Endothelial cell (in vitro differentiated cells): Measurements from ENCODE around the gene TGIF2. TPM values are rescaled to one million over a fixed set of nuclear protein-coding genes. Genes with fewer than 3 reads are reported as not detected.
A peak's percentile ranks its signal among the peaks of the same experiment; 100 is the strongest.

Source experiments
- DNase-seq: peaks from one replicate; pipeline ENCODE4 v3.0.0; 2021; ENCODE audit warnings: low spot score
- H3K27ac Mint-ChIP-seq: one replicate; pipeline ENCODE4 v1.8.0; 2021; ENCODE audit warnings: mixed read lengths, inconsistent platforms; ENCODE audit not compliant: unreplicated experiment
- H3K27me3 Mint-ChIP-seq: one replicate; pipeline ENCODE4 v1.8.0; 2021; ENCODE audit warnings: mild to moderate bottlenecking, moderate library complexity, mixed read lengths, inconsistent platforms; ENCODE audit not compliant: unreplicated experiment
- H3K36me3 Mint-ChIP-seq: one replicate; pipeline ENCODE4 v1.8.0; 2021; ENCODE audit warnings: mild to moderate bottlenecking, low read depth, mixed read lengths, inconsistent platforms; ENCODE audit not compliant: unreplicated experiment
- H3K4me1 Mint-ChIP-seq: one replicate; pipeline ENCODE4 v1.8.0; 2021; ENCODE audit warnings: mild to moderate bottlenecking, mixed read lengths, inconsistent platforms; ENCODE audit not compliant: unreplicated experiment
- H3K4me3 Mint-ChIP-seq: one replicate; pipeline ENCODE4 v1.8.0; 2021; ENCODE audit warnings: mild to moderate bottlenecking, mixed read lengths, inconsistent platforms; ENCODE audit not compliant: unreplicated experiment
- H3K9me3 Mint-ChIP-seq: one replicate; pipeline ENCODE4 v1.8.0; 2021; ENCODE audit warnings: mixed read lengths, inconsistent platforms; ENCODE audit not compliant: unreplicated experiment
- CTCF ChIP-seq: fragments of 200-600 bp; sonication (generic); IDR thresholded peaks from one replicate; pipeline ENCODE4 v1.5.0; 2021; ENCODE audit warnings: antibody characterized with exemption; ENCODE audit not compliant: unreplicated experiment
- total RNA-seq: library from RNA; stranded (reverse); fragmentation: NEBNext Ultra II Directional; extraction: Animal tissue kit (Norgen Biotek cat#: 25700); gene quantifications from one replicate; pipeline ENCODE4 v1.2.1, GENCODE V29; 2021; ENCODE audit not compliant: unreplicated experiment

Gene TGIF2
- total RNA-seq, 1 donor from 2014 or later: 43.7 TPM

DNA sequence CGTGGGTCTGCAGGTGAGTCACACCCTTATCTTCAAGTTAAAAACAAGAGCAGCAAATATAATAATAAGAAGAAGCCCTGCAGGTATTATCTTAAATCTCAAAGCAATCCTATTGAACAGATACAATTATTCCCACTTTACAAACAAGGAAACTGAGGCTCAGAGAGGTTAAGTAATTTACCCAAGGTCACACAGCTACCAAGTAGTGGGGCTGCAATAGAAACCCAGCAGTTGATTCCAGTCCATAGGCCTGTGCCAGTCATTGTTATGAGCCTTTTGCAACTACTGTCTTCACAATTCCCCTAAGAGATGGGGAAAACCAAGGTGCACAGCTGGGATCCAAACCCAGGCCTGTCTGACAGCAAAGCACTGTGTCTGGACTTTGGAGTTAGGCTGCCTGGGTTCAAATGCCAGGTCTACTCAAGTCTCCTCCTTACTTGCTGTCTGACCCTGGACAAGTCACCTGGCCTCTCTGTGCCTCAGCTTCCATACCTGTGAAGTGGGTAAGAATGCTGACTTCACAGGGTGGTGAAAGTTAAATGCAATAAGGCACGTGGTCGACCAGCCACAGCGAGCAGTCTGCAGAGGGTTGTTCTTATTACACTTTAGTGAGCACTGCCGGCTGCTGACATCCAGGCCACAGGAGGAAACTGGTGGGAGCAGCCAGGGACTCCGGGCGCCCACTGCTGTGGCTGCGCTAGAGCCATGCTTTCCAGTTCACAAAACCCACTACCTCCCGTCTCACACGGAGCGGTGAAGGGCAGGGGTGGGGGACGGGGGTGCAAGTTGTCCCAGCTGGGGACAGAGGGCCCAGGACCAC lies 26.0 kb upstream of the TGIF2 start:
- DNase-seq: no peak
- Mint-ChIP-seq H3K27ac (no peak overlapping the region), H3K4me3 (no peak overlapping the region), H3K9me3 (no peaks in the 10 kb centered on the region), H3K27me3 (peaks cover 20% of the 10 kb centered on the region), H3K4me1 (peaks cover 8% of the 10 kb centered on the region), H3K36me3 (peaks cover 7% of the 10 kb centered on the region)
- TF ChIP-seq CTCF: no peak

- Mint-ChIP-seq H3K27ac (peak overlapping the region; percentile 10), H3K4me1 (peaks cover 3% of the 10 kb centered on the region), H3K4me3 (no peak overlapping the region), H3K36me3 (peaks cover 7% of the 10 kb centered on the region), H3K9me3 (no peaks in the 10 kb centered on the region), H3K27me3 (peaks cover 17% of the 10 kb centered on the region)
- TF ChIP-seq CTCF: no peak
- DNase-seq: peak; percentile 40
Measured at GRCh38 chr20:36548006-36548315, 25.4 kb upstream of the TGIF2 start.

DNA sequence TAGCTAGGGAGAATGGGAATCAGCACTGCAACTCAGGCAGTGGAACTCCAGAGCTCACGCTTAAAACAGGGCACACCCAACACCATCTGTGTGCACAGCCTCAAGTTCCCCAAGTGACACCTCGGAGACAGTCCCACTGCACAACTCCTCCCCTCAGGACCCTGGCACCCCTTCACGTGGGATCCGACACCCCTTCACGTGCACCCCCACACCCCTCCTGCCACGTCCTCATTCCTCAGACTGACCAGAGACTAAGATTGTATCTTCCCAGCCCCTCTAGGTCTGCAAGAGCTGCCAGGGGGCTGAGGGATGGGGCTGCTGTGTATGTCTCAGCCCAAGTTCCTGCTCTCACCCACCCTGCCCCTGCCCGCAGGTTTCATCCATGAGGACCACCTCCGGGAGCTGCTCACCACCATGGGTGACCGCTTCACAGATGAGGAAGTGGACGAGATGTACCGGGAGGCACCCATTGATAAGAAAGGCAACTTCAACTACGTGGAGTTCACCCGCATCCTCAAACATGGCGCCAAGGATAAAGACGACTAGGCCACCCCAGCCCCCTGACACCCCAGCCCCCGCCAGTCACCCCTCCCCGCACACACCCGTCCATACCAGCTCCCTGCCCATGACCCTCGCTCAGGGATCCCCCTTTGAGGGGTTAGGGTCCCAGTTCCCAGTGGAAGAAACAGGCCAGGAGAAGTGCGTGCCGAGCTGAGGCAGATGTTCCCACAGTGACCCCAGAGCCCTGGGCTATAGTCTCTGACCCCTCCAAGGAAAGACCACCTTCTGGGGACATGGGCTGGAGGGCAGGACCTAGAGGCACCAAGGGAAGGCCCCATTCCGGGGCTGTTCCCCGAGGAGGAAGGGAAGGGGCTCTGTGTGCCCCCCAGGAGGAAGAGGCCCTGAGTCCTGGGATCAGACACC lies 24.4 kb upstream of the TGIF2 start:
- peaks cover 7% of the 10 kb centered on the region for H3K36me3 Mint-ChIP-seq
- no peak for TF ChIP-seq CTCF
- H3K4me1 Mint-ChIP-seq: no peaks in the 10 kb centered on the region
- peaks cover 12% of the 10 kb centered on the region for H3K27me3 Mint-ChIP-seq
- H3K27ac Mint-ChIP-seq: peak overlapping the region; percentile 10
- H3K4me3 Mint-ChIP-seq: peak overlapping the region; percentile 12
- H3K9me3 Mint-ChIP-seq: no peaks in the 10 kb centered on the region
- no peak for DNase-seq

DNA sequence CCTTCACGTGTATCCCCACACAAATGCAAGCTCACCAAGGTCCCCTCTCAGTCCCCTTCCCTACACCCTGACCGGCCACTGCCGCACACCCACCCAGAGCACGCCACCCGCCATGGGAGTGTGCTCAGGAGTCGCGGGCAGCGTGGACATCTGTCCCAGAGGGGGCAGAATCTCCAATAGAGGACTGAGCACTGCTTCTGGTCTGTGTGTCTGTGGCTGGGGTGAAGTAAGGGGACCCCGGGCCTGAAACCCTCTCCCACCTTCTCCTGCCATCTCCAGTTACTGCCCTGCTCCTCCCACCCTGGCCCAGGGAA lies 23.8 kb upstream of the TGIF2 start:
- DNase-seq: no peak
- H3K27ac Mint-ChIP-seq: no peak overlapping the region
- no peaks in the 10 kb centered on the region for H3K9me3 Mint-ChIP-seq

More for the DNA sequence above, 23.8 kb upstream of the TGIF2 start:
- peaks cover 12% of the 10 kb centered on the region for H3K27me3 Mint-ChIP-seq
- no peaks in the 10 kb centered on the region for H3K4me1 Mint-ChIP-seq
- H3K4me3 Mint-ChIP-seq: no peak overlapping the region
- TF ChIP-seq CTCF: no peak
- peaks cover 7% of the 10 kb centered on the region for H3K36me3 Mint-ChIP-seq
